GM23338 (cell line): ENCODE measurements around the gene INSM2.

Experiments
- CREB1 ChIP-seq: fragments of 250-450 bp; sonication (Bioruptor Pico); IDR thresholded peaks from 2 replicates; pipeline ENCODE4 v1.5.0; 2020; ENCODE audit warnings: low read depth, mild to moderate bottlenecking, moderate library complexity
- EZH2 ChIP-seq: fragments of 200-600 bp; sonication (generic); IDR thresholded peaks from one replicate; pipeline ENCODE4 v1.8.0; 2017; ENCODE audit warnings: antibody characterized with exemption, mild to moderate bottlenecking, low read depth; ENCODE audit not compliant: unreplicated experiment
- EZH2phosphoT487 ChIP-seq: fragments of 200-600 bp; sonication (generic); IDR thresholded peaks from one replicate; pipeline ENCODE4 v1.8.1; 2018; ENCODE audit warnings: antibody characterized with exemption; ENCODE audit not compliant: unreplicated experiment
- JUNB ChIP-seq: IDR thresholded peaks from one replicate; pipeline ENCODE4 v1.6.1; 2016; ENCODE audit warnings: antibody characterized with exemption; ENCODE audit not compliant: unreplicated experiment
- NANOG ChIP-seq: IDR thresholded peaks from 2 replicates; pipeline ENCODE4 v1.6.1; 2016; ENCODE audit warnings: antibody characterized with exemption, borderline replicate concordance
- POLR2AphosphoS5 ChIP-seq: IDR thresholded peaks from 2 replicates; pipeline ENCODE4 v1.6.1; 2016; ENCODE audit warnings: antibody characterized with exemption, low read depth
- STAT1 ChIP-seq: IDR thresholded peaks from one replicate; pipeline ENCODE4 v1.6.1; 2016; ENCODE audit warnings: antibody characterized with exemption; ENCODE audit not compliant: unreplicated experiment
- TF ChIP-seq, protein P1 (sequence below), 2 experiments: fragments of 200-600 bp in 1 of 2; sonication (generic) in 1 of 2; conservative IDR thresholded peaks; 2 replicates each; pipeline versions ENCODE4 v1.5.1 to v1.6.1; 2016 to 2017; ENCODE audit warnings: antibody characterized with exemption in 2 of 2, low read depth in 2 of 2, mild to moderate bottlenecking in 2 of 2, moderate library complexity in 1 of 2
- TF ChIP-seq, protein P2 (sequence below): IDR thresholded peaks from 2 replicates; pipeline ENCODE4 v1.6.1; 2016; ENCODE audit warnings: antibody characterized with exemption
- TF ChIP-seq, protein P3 (sequence below): IDR thresholded peaks from one replicate; pipeline ENCODE4 v1.6.1; 2018; ENCODE audit warnings: antibody characterized with exemption; ENCODE audit not compliant: unreplicated experiment
- TF ChIP-seq, protein P4 (sequence below): fragments of 250-450 bp; sonication (Bioruptor Pico); IDR thresholded peaks from 2 replicates; pipeline ENCODE4 v1.5.0; 2020; ENCODE audit warnings: mild to moderate bottlenecking, moderate library complexity

DNA sequence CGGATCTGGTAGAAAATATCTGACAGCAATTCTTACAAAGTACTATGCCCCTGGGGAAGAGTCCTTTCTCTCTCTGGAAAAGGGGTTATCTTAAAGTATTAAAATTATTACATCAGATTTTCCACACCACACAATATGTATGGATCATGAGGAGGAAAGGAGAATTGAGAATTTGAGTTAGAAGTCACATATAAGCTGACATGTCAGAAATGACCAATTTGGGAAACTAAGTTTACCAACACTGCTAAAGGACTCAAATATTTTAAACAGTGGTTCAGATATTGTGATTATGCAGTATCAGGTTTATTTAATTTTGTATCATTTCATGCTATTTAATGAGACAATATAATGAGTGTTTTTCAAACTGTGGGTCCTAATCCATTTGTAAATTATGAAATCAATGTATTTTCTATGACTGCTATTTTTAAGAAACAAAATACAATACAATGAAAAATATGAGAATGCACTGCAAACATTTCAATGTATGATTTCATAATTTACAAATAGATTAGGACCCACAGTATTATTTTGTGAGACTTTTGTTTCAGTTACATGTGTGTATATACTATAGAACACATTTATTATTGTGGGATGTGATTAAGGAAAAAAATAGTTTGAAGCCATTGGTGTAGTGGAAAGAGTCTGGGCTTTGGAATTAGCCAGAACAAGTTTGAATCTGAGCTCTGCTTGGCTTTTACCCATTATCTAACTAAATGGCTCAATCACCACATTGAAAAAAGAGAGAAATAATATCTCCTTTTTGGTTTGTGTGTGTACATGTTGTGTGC, 1.8 kb upstream of the INSM2 start:
- TF ChIP-seq JUNB (no peak), POLR2AphosphoS5 (no peak), EZH2 (no peak), EZH2phosphoT487 (no peak), CREB1 (no peak), STAT1 (no peak), NANOG (no peak)
- TF ChIP-seq, protein P1, sequence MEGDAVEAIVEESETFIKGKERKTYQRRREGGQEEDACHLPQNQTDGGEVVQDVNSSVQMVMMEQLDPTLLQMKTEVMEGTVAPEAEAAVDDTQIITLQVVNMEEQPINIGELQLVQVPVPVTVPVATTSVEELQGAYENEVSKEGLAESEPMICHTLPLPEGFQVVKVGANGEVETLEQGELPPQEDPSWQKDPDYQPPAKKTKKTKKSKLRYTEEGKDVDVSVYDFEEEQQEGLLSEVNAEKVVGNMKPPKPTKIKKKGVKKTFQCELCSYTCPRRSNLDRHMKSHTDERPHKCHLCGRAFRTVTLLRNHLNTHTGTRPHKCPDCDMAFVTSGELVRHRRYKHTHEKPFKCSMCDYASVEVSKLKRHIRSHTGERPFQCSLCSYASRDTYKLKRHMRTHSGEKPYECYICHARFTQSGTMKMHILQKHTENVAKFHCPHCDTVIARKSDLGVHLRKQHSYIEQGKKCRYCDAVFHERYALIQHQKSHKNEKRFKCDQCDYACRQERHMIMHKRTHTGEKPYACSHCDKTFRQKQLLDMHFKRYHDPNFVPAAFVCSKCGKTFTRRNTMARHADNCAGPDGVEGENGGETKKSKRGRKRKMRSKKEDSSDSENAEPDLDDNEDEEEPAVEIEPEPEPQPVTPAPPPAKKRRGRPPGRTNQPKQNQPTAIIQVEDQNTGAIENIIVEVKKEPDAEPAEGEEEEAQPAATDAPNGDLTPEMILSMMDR (conservative IDR thresholded peaks at IDR 0.05; ENCODE audit: low read depth in 2 of 2) = no peak
- TF ChIP-seq, protein P2, sequence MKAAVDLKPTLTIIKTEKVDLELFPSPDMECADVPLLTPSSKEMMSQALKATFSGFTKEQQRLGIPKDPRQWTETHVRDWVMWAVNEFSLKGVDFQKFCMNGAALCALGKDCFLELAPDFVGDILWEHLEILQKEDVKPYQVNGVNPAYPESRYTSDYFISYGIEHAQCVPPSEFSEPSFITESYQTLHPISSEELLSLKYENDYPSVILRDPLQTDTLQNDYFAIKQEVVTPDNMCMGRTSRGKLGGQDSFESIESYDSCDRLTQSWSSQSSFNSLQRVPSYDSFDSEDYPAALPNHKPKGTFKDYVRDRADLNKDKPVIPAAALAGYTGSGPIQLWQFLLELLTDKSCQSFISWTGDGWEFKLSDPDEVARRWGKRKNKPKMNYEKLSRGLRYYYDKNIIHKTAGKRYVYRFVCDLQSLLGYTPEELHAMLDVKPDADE = no peak
- TF ChIP-seq, protein P3, sequence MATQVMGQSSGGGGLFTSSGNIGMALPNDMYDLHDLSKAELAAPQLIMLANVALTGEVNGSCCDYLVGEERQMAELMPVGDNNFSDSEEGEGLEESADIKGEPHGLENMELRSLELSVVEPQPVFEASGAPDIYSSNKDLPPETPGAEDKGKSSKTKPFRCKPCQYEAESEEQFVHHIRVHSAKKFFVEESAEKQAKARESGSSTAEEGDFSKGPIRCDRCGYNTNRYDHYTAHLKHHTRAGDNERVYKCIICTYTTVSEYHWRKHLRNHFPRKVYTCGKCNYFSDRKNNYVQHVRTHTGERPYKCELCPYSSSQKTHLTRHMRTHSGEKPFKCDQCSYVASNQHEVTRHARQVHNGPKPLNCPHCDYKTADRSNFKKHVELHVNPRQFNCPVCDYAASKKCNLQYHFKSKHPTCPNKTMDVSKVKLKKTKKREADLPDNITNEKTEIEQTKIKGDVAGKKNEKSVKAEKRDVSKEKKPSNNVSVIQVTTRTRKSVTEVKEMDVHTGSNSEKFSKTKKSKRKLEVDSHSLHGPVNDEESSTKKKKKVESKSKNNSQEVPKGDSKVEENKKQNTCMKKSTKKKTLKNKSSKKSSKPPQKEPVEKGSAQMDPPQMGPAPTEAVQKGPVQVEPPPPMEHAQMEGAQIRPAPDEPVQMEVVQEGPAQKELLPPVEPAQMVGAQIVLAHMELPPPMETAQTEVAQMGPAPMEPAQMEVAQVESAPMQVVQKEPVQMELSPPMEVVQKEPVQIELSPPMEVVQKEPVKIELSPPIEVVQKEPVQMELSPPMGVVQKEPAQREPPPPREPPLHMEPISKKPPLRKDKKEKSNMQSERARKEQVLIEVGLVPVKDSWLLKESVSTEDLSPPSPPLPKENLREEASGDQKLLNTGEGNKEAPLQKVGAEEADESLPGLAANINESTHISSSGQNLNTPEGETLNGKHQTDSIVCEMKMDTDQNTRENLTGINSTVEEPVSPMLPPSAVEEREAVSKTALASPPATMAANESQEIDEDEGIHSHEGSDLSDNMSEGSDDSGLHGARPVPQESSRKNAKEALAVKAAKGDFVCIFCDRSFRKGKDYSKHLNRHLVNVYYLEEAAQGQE = no peak
- TF ChIP-seq, protein P4, sequence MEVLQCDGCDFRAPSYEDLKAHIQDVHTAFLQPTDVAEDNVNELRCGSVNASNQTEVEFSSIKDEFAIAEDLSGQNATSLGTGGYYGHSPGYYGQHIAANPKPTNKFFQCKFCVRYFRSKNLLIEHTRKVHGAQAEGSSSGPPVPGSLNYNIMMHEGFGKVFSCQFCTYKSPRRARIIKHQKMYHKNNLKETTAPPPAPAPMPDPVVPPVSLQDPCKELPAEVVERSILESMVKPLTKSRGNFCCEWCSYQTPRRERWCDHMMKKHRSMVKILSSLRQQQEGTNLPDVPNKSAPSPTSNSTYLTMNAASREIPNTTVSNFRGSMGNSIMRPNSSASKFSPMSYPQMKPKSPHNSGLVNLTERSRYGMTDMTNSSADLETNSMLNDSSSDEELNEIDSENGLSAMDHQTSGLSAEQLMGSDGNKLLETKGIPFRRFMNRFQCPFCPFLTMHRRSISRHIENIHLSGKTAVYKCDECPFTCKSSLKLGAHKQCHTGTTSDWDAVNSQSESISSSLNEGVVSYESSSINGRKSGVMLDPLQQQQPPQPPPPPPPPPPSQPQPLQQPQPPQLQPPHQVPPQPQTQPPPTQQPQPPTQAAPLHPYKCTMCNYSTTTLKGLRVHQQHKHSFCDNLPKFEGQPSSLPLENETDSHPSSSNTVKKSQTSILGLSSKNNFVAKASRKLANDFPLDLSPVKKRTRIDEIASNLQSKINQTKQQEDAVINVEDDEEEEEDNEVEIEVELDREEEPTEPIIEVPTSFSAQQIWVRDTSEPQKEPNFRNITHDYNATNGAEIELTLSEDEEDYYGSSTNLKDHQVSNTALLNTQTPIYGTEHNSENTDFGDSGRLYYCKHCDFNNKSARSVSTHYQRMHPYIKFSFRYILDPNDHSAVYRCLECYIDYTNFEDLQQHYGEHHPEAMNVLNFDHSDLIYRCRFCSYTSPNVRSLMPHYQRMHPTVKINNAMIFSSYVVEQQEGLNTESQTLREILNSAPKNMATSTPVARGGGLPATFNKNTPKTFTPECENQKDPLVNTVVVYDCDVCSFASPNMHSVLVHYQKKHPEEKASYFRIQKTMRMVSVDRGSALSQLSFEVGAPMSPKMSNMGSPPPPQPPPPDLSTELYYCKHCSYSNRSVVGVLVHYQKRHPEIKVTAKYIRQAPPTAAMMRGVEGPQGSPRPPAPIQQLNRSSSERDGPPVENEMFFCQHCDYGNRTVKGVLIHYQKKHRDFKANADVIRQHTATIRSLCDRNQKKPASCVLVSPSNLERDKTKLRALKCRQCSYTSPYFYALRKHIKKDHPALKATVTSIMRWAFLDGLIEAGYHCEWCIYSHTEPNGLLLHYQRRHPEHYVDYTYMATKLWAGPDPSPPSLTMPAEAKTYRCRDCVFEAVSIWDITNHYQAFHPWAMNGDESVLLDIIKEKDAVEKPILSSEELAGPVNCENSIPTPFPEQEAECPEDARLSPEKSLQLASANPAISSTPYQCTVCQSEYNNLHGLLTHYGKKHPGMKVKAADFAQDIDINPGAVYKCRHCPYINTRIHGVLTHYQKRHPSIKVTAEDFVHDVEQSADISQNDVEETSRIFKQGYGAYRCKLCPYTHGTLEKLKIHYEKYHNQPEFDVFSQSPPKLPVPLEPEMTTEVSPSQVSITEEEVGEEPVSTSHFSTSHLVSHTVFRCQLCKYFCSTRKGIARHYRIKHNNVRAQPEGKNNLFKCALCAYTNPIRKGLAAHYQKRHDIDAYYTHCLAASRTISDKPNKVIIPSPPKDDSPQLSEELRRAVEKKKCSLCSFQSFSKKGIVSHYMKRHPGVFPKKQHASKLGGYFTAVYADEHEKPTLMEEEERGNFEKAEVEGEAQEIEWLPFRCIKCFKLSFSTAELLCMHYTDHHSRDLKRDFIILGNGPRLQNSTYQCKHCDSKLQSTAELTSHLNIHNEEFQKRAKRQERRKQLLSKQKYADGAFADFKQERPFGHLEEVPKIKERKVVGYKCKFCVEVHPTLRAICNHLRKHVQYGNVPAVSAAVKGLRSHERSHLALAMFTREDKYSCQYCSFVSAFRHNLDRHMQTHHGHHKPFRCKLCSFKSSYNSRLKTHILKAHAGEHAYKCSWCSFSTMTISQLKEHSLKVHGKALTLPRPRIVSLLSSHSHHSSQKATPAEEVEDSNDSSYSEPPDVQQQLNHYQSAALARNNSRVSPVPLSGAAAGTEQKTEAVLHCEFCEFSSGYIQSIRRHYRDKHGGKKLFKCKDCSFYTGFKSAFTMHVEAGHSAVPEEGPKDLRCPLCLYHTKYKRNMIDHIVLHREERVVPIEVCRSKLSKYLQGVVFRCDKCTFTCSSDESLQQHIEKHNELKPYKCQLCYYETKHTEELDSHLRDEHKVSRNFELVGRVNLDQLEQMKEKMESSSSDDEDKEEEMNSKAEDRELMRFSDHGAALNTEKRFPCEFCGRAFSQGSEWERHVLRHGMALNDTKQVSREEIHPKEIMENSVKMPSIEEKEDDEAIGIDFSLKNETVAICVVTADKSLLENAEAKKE (CRISPR knock-in tag) = no peak
